ENCODE data around the gene NOP16. TPM values are rescaled to one million over a fixed set of nuclear protein-coding genes. Genes with fewer than 3 reads are reported as not detected.

The NOP16 gene
- total RNA-seq, 1 donor from 2014 or later, result 19.0 TPM

DNA sequence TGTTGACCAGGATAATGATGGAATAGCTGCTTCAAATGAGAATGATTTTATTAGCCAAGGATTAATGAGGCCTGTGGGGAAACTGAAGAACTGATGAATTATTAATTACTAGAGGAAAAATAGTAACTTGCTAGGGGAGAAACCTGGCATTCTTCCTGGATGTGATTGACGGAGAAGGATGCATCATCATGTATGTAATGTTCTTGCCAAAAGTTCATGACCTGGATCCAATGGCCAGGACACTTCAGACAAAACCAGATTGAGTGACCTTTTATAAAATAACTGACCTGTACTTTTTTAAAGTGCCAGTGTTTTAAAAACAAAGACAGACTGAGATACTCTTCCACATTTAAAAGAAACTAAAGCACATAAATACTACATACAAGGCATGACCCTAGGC, 50.5 kb downstream of the NOP16 start:
- intact Hi-C loops (cut with micrococcal nuclease), result no loop called here

GRCh38 chr5:176334031-176334770, 54.2 kb downstream of the NOP16 start:
- intact Hi-C loops (cut with micrococcal nuclease), result no loop called here
- no peak for DNase-seq
- ATAC-seq, result no peak

More for the DNA sequence above, 50.5 kb downstream of the NOP16 start:
- ATAC-seq (no peak), DNase-seq (no peak)

Small RNA genes lying within 50 kb of the gene (microRNA-seq; reads per million reads assigned to microRNA genes)
- gene MIR1271 (ENCODE audit: borderline number of aligned reads), result 5.9 reads per million

Other genes starting within 250 kb of the NOP16 start
- gene SIMC1, start 150.2 kb downstream of the NOP16 start, total RNA-seq, result 6.1 TPM
- 82.2 TPM for gene KIAA1191, start 26.8 kb downstream of the NOP16 start, total RNA-seq
- gene ARL10, start 23.1 kb downstream of the NOP16 start, total RNA-seq, result 4.4 TPM
- 222 TPM for gene HIGD2A, start 153 bp upstream of the NOP16 start, total RNA-seq
- 223 TPM for gene CLTB, start 27.9 kb upstream of the NOP16 start, total RNA-seq
- 16.2 TPM for gene FAF2, start 59.8 kb upstream of the NOP16 start, total RNA-seq
- gene RNF44, start 148.8 kb upstream of the NOP16 start, total RNA-seq, result 32.4 TPM
- 0.20 TPM for gene CDHR2, start 160.7 kb upstream of the NOP16 start, total RNA-seq
- gene GPRIN1, start 221.6 kb upstream of the NOP16 start, total RNA-seq, result 0.50 TPM
- not detected for gene SNCB, start 241.9 kb upstream of the NOP16 start, total RNA-seq
- not detected for gene EIF4E1B, start 242.1 kb upstream of the NOP16 start, total RNA-seq